Measurements from ENCODE around the gene IGFLR1.

DNA sequence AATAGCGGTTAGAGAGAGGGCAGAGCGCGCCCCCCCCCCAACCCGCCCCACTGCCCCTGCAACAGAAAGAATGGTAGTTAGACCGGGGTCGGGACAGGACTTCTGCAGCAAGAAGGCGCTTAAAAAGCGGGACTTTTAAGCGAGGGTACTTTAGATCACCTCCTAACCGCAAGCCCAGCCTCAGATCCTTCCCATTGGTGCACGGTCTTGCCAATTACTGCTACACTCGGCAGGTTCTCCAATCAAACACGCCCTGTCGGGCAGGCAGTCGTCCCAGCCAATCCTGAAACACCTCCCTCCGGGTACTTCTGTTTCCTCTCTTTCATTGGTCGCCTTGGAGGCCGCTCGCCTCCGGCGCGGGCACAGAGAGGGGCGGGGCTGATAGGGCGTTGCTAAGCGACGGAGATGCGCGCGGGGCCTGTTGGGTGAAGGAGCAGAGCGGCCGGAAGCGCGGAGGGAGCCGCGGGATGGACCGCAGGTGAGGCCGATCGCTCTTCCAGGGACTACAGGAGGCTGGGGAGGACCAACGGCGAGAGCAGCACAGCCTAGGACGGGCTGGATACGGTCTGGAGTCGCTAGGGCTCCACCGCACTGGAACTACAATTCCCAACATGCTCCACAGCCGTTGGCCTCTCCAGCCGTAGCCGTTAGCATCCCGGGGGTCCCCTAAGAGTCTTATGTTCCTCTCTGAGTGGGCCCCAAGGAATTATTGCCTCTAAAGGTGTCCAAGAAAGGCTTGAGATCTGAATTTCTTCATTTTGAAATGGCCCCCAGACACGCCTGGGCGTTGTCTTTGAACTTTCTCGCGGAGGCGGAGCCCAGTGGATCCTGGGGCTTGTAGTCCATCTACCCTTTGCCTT is 15.7 kb upstream of the IGFLR1 start, which contains the start of gene PROSER3:
- TF ChIP-seq, protein P1, sequence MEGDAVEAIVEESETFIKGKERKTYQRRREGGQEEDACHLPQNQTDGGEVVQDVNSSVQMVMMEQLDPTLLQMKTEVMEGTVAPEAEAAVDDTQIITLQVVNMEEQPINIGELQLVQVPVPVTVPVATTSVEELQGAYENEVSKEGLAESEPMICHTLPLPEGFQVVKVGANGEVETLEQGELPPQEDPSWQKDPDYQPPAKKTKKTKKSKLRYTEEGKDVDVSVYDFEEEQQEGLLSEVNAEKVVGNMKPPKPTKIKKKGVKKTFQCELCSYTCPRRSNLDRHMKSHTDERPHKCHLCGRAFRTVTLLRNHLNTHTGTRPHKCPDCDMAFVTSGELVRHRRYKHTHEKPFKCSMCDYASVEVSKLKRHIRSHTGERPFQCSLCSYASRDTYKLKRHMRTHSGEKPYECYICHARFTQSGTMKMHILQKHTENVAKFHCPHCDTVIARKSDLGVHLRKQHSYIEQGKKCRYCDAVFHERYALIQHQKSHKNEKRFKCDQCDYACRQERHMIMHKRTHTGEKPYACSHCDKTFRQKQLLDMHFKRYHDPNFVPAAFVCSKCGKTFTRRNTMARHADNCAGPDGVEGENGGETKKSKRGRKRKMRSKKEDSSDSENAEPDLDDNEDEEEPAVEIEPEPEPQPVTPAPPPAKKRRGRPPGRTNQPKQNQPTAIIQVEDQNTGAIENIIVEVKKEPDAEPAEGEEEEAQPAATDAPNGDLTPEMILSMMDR (IDR thresholded peaks at IDR 0.05) = no peak
- no peak for TF ChIP-seq ZFX (IDR thresholded peaks at IDR 0.05; ENCODE audit: borderline replicate concordance)

Measured in 22Rv1 (cell line).